SU-DHL-6 (cell line): ENCODE data around the gene RSPRY1.

Experiments used
- CTCF ChIP-seq: fragments of 200-600 bp; sonication (generic); IDR thresholded peaks from one replicate; pipeline ENCODE4 v1.5.1; 2017; ENCODE audit warnings: antibody characterized with exemption, mild to moderate bottlenecking, low read length, moderate library complexity; ENCODE audit not compliant: insufficient read depth, poor library complexity, severe bottlenecking
- EZH2phosphoT487 ChIP-seq: fragments of 200-600 bp; sonication (generic), shearing (Covaris generic); conservative IDR thresholded peaks from 2 replicates; pipeline ENCODE4 v1.6.1; 2018; ENCODE audit warnings: mild to moderate bottlenecking, antibody characterized with exemption, low read length, moderate library complexity, mixed read lengths

DNA sequence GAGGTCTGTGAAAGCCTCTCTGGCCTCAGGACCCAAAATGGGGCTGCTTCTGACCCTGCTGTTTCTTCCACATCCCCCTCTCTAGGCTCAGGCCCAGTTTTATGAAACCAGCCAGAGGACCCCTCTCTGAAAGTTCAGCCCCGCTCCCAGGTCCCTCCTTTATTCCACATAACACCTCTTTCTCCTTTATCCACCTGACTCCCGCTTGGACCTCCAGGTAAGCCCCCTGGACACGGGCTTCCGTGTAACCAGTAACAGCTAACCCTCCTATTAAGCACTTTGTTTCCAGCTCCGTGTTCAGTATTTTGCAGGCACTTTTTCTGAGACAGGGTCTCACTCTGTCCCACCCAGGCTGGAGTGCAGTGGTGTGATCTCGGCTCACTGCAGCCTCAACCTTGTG is 37.6 kb upstream of the RSPRY1 start:
- TF ChIP-seq EZH2phosphoT487: no peak
- TF ChIP-seq CTCF: no peak
